Measurements from ENCODE around the gene GHDC.

The GHDC gene

GRCh38 chr17:42180922-42181850, 13.1 kb downstream of the GHDC start, which contains the start of gene KCNH4:
Gene KCNH4 (minus strand): TSS chr17:42181142. CDS start chr17:42180945, 197 bp downstream.
- H3K36me3 ChIP-seq (replicated peaks; ENCODE audit: low read depth, low read length), result no peaks in the 10 kb centered on the region
- peak within 1 kb of the TSS; percentile 34 for H3K4me2 ChIP-seq (ENCODE audit: low read length)
- H4K20me1 ChIP-seq (ENCODE audit: insufficient read depth, low read length), result no peaks in the 10 kb centered on the region
- no peak within 1 kb of the TSS for H2AFZ ChIP-seq (ENCODE audit: low read depth, low read length)
- no peaks in the 10 kb centered on the region for H3K79me2 ChIP-seq (ENCODE audit: low read length)
- no peak within 1 kb of the TSS for H3K27ac ChIP-seq (ENCODE audit: low read length)
- H3K27me3 ChIP-seq (ENCODE audit: low read depth, low read length), result no peaks in the 10 kb centered on the region
- TF ChIP-seq EZH2phosphoT487 (IDR thresholded peaks at IDR 0.05; ENCODE audit: low read depth), result no peak
- peak; percentile 74 for TF ChIP-seq CTCF (IDR thresholded peaks at IDR 0.05; ENCODE audit: low read depth, low read length)
- H3K9ac ChIP-seq (ENCODE audit: low read length), result no peak within 1 kb of the TSS
- peak within 1 kb of the TSS; percentile 14; the same call in 1 of the 2 replicates for H3K4me3 ChIP-seq (ENCODE audit: low read length)
- H3K9me3 ChIP-seq (ENCODE audit: insufficient read depth, low read length), result no peaks in the 10 kb centered on the region
- peaks cover 52% of the 10 kb centered on the region for H3K4me1 ChIP-seq (ENCODE audit: low read length)

- Histone ChIP-seq H3K27ac (ENCODE audit: low read length) (no peak overlapping the region), H3K27me3 (ENCODE audit: low read depth, low read length) (no peaks in the 10 kb centered on the region), H3K36me3 (replicated peaks; ENCODE audit: low read depth, low read length) (no peaks in the 10 kb centered on the region), H2AFZ (ENCODE audit: low read depth, low read length) (no peak overlapping the region), H3K9me3 (ENCODE audit: insufficient read depth, low read length) (no peaks in the 10 kb centered on the region), H3K4me1 (ENCODE audit: low read length) (peaks cover 49% of the 10 kb centered on the region), H3K9ac (ENCODE audit: low read length) (no peak overlapping the region), H3K79me2 (ENCODE audit: low read length) (no peaks in the 10 kb centered on the region), H3K4me3 (ENCODE audit: low read length) (no peak overlapping the region), H3K4me2 (ENCODE audit: low read length) (no peak overlapping the region), H4K20me1 (ENCODE audit: insufficient read depth, low read length) (no peaks in the 10 kb centered on the region)
- no peak for TF ChIP-seq EZH2phosphoT487 (IDR thresholded peaks at IDR 0.05; ENCODE audit: low read depth)
- TF ChIP-seq CTCF (IDR thresholded peaks at IDR 0.05; ENCODE audit: low read depth, low read length), result no peak
Observed at GRCh38 chr17:42180411-42180921, 13.8 kb downstream of the GHDC start.

- Histone ChIP-seq H3K79me2 (ENCODE audit: low read length) (no peaks in the 10 kb centered on the region), H3K9ac (ENCODE audit: low read length) (no peak overlapping the region), H3K4me3 (ENCODE audit: low read length) (no peak overlapping the region), H3K4me2 (ENCODE audit: low read length) (no peak overlapping the region), H3K4me1 (ENCODE audit: low read length) (peaks cover 44% of the 10 kb centered on the region), H3K27ac (ENCODE audit: low read length) (no peak overlapping the region), H3K27me3 (ENCODE audit: low read depth, low read length) (no peaks in the 10 kb centered on the region), H2AFZ (ENCODE audit: low read depth, low read length) (no peak overlapping the region), H4K20me1 (ENCODE audit: insufficient read depth, low read length) (no peaks in the 10 kb centered on the region), H3K36me3 (replicated peaks; ENCODE audit: low read depth, low read length) (no peaks in the 10 kb centered on the region), H3K9me3 (ENCODE audit: insufficient read depth, low read length) (no peaks in the 10 kb centered on the region)
- no peak for TF ChIP-seq EZH2phosphoT487 (IDR thresholded peaks at IDR 0.05; ENCODE audit: low read depth)
- no peak for TF ChIP-seq CTCF (IDR thresholded peaks at IDR 0.05; ENCODE audit: low read depth, low read length)
Observed at GRCh38 chr17:42179911-42180410, 14.3 kb downstream of the GHDC start.

GRCh38 chr17:42179335-42179734, 15.0 kb downstream of the GHDC start:
- no peaks in the 10 kb centered on the region for H3K9me3 ChIP-seq (ENCODE audit: insufficient read depth, low read length)
- H3K4me3 ChIP-seq (ENCODE audit: low read length), result no peak overlapping the region
- H2AFZ ChIP-seq (ENCODE audit: low read depth, low read length), result no peak overlapping the region
- TF ChIP-seq EZH2phosphoT487 (IDR thresholded peaks at IDR 0.05; ENCODE audit: low read depth) (no peak), CTCF (IDR thresholded peaks at IDR 0.05; ENCODE audit: low read depth, low read length) (no peak)
- H3K4me1 ChIP-seq (ENCODE audit: low read length), result peaks cover 38% of the 10 kb centered on the region
- H3K27ac ChIP-seq (ENCODE audit: low read length), result 0 out of 2 replicates have a peak overlapping the region, but pooled peaks have one; percentile 0
- no peak overlapping the region for H3K9ac ChIP-seq (ENCODE audit: low read length)
- no peaks in the 10 kb centered on the region for H4K20me1 ChIP-seq (ENCODE audit: insufficient read depth, low read length)
- H3K4me2 ChIP-seq (ENCODE audit: low read length), result peak overlapping the region; percentile 48
- no peaks in the 10 kb centered on the region for H3K36me3 ChIP-seq (replicated peaks; ENCODE audit: low read depth, low read length)
- H3K79me2 ChIP-seq (ENCODE audit: low read length), result no peaks in the 10 kb centered on the region
- no peaks in the 10 kb centered on the region for H3K27me3 ChIP-seq (ENCODE audit: low read depth, low read length)
